HepG2 (cell line): ENCODE results near the gene MISP3. TPM values are rescaled to one million over a fixed set of nuclear protein-coding genes. Genes with fewer than 3 reads are reported as not detected.

Source experiments
- ARNT2 ChIP-seq: sonication (generic); formaldehyde crosslinking; IDR thresholded peaks from 2 replicates; pipeline ENCODE4 v1.8.0; 2022; ENCODE audit warnings: mild to moderate bottlenecking, low read depth, missing genetic modification reagents, moderate library complexity
- ATF7 ChIP-seq, 2 experiments: fragments of 450-650 bp in 1 of 2; sonication (generic) in 1 of 2; formaldehyde crosslinking in 1 of 2; IDR thresholded peaks; 2 replicates each; pipeline versions ENCODE4 v1.4.0 to v1.6.1; 2016 to 2020; ENCODE audit warnings: antibody characterized with exemption in 1 of 2, mild to moderate bottlenecking in 1 of 2, missing genetic modification reagents in 1 of 2
- CEBPG ChIP-seq: IDR thresholded peaks from 2 replicates; pipeline ENCODE4 v1.6.1; 2016
- GATA4 ChIP-seq: sonication (generic); IDR thresholded peaks from 2 replicates; pipeline ENCODE4 v1.6.1; 2016; ENCODE audit warnings: antibody characterized with exemption, low read depth, borderline replicate concordance
- HHEX ChIP-seq: IDR thresholded peaks from 2 replicates; pipeline ENCODE4 v1.6.1; 2016; ENCODE audit warnings: control low read depth
- KDM6A ChIP-seq: IDR thresholded peaks from 2 replicates; pipeline ENCODE4 v1.6.1; 2016; ENCODE audit warnings: low read depth
- KMT2A ChIP-seq: sonication (generic); formaldehyde crosslinking; IDR thresholded peaks from 2 replicates; pipeline ENCODE4 v1.4.0; 2020; ENCODE audit warnings: missing genetic modification reagents
- MED13 ChIP-seq: sonication (generic); formaldehyde crosslinking; IDR thresholded peaks from 2 replicates; pipeline ENCODE4 v1.5.0; 2020; ENCODE audit warnings: missing genetic modification reagents
- MLXIP ChIP-seq: sonication (generic); formaldehyde crosslinking; IDR thresholded peaks from 2 replicates; pipeline ENCODE4 v1.9.0; 2021; ENCODE audit warnings: missing genetic modification reagents, borderline replicate concordance
- NCOA2 ChIP-seq: sonication (generic); formaldehyde crosslinking; IDR thresholded peaks from 2 replicates; pipeline ENCODE4 v1.8.0; 2022; ENCODE audit warnings: inconsistent platforms
- NFE2 ChIP-seq: sonication (generic); formaldehyde crosslinking; IDR thresholded peaks from 2 replicates; pipeline ENCODE4 v1.4.0; 2020; ENCODE audit warnings: missing genetic modification reagents
- PAWR ChIP-seq: sonication (generic); formaldehyde crosslinking; IDR thresholded peaks from 2 replicates; pipeline ENCODE4 v1.4.0; 2020; ENCODE audit warnings: missing genetic modification reagents, mild to moderate bottlenecking, borderline replicate concordance
- PLSCR1 ChIP-seq: sonication (generic); formaldehyde crosslinking; IDR thresholded peaks from 2 replicates; pipeline ENCODE4 v1.5.0; 2020; ENCODE audit warnings: missing genetic modification reagents, mild to moderate bottlenecking, borderline replicate concordance
- POLR2A ChIP-seq, 2 experiments: IDR thresholded peaks; 2 replicates each; pipeline ENCODE4 v1.6.1; 2011; ENCODE audit warnings: low read depth in 2 of 2, low read length in 2 of 2, mild to moderate bottlenecking in 1 of 2, moderate library complexity in 1 of 2; ENCODE audit not compliant: insufficient read depth in 1 of 2
- RBM39 ChIP-seq: fragments of 200-400 bp; formaldehyde crosslinking; IDR thresholded peaks from one replicate; pipeline ENCODE4 v1.6.1; 2018; ENCODE audit warnings: antibody characterized with exemption, mild to moderate bottlenecking, low read depth, low read length; ENCODE audit not compliant: poor library complexity, severe bottlenecking
- SOX6 ChIP-seq, 2 experiments: fragments of 450-650 bp in 1 of 2; sonication (generic) in 1 of 2; formaldehyde crosslinking in 1 of 2; IDR thresholded peaks; 2 replicates each; pipeline versions ENCODE4 v1.4.0 to v1.6.1; 2017 to 2020; ENCODE audit warnings: antibody characterized with exemption in 1 of 2, mild to moderate bottlenecking in 1 of 2, missing genetic modification reagents in 1 of 2
- TBP ChIP-seq: sonication (generic); formaldehyde crosslinking; IDR thresholded peaks from 2 replicates; pipeline ENCODE4 v1.5.0; 2020; ENCODE audit warnings: missing genetic modification reagents
- TEAD3 ChIP-seq: optimal IDR thresholded peaks from 2 replicates; pipeline ENCODE3; 2016; ENCODE audit warnings: borderline replicate concordance
- ZC3H4 ChIP-seq: sonication (generic); formaldehyde crosslinking; IDR thresholded peaks from 2 replicates; pipeline ENCODE4 v1.4.0; 2020; ENCODE audit warnings: missing genetic modification reagents, borderline replicate concordance
- ZNF317 ChIP-seq: sonication (generic); formaldehyde crosslinking; IDR thresholded peaks from 2 replicates; pipeline ENCODE4 v1.5.0; 2020; ENCODE audit warnings: mild to moderate bottlenecking, missing genetic modification reagents
- ZNF343 ChIP-seq: sonication (generic); formaldehyde crosslinking; IDR thresholded peaks from 2 replicates; pipeline ENCODE4 v1.4.0; 2020; ENCODE audit warnings: mild to moderate bottlenecking, missing genetic modification reagents
- ZNF382 ChIP-seq: sonication (generic); formaldehyde crosslinking; IDR thresholded peaks from 2 replicates; pipeline ENCODE4 v1.5.0; 2020; ENCODE audit warnings: missing genetic modification reagents, mild to moderate bottlenecking, borderline replicate concordance
- polyA plus RNA-seq, 8 experiments: library from polyadenylated mRNA; depleted of rRNA in 3 of 8; stranded (reverse) in 7 of 8; unstranded in 1 of 8; fragments of >200 nt; fragmentation: Illumina TruSeq in 4 of 8; extraction: Trizol in 4 of 8; gene quantifications; 2 replicates each; pipeline versions ENCODE4 v1.2.1 to v1.2.3, GENCODE V29; 2011 to 2016; ENCODE audit warnings: low read depth in 4 of 8, missing spikeins in 1 of 8, mixed read lengths in 1 of 8; ENCODE audit not compliant: insufficient read depth in 1 of 8
- total RNA-seq, 5 experiments: library from RNA; depleted of rRNA; stranded (reverse); fragments of >200 nt; fragmentation: Illumina TruSeq; extraction: Trizol; gene quantifications; 2 replicates each; pipeline ENCODE4 v1.2.3, GENCODE V29; 2016; ENCODE audit warnings: low read depth in 1 of 5
- TF ChIP-seq, protein P1 (sequence below): sonication (generic); formaldehyde crosslinking; IDR thresholded peaks from 2 replicates; pipeline ENCODE4 v1.5.1; 2020; ENCODE audit warnings: missing genetic modification reagents, mild to moderate bottlenecking, borderline replicate concordance
- TF ChIP-seq, protein P2 (sequence below): sonication (generic); formaldehyde crosslinking; IDR thresholded peaks from 2 replicates; pipeline ENCODE4 v1.8.1; 2022; ENCODE audit warnings: mild to moderate bottlenecking, missing genetic modification reagents

MISP3 gene
- total and polyA plus RNA-seq, 2 of the 13 experiments (the other 11 are each of a cell fraction or from before 2014, with no cell fraction given) = 2.5 to 5.4 TPM

GRCh38 chr19:14080887-14081796, 8.6 kb downstream of the MISP3 start (continued):
- TF ChIP-seq MLXIP (CRISPR knock-in tag) = no peak
- TF ChIP-seq, protein P1, sequence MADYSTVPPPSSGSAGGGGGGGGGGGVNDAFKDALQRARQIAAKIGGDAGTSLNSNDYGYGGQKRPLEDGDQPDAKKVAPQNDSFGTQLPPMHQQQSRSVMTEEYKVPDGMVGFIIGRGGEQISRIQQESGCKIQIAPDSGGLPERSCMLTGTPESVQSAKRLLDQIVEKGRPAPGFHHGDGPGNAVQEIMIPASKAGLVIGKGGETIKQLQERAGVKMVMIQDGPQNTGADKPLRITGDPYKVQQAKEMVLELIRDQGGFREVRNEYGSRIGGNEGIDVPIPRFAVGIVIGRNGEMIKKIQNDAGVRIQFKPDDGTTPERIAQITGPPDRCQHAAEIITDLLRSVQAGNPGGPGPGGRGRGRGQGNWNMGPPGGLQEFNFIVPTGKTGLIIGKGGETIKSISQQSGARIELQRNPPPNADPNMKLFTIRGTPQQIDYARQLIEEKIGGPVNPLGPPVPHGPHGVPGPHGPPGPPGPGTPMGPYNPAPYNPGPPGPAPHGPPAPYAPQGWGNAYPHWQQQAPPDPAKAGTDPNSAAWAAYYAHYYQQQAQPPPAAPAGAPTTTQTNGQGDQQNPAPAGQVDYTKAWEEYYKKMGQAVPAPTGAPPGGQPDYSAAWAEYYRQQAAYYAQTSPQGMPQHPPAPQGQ (CRISPR knock-in tag) = no peak
- TF ChIP-seq HHEX = no peak
- TF ChIP-seq ZC3H4 (CRISPR knock-in tag) = no peak
- TF ChIP-seq NCOA2 (CRISPR knock-in tag) = no peak
- no peak for TF ChIP-seq TBP (CRISPR knock-in tag)
- no peak for TF ChIP-seq NFE2 (CRISPR knock-in tag)
- no peak for TF ChIP-seq SOX6 (IDR thresholded peaks at IDR 0.05)
- peak; percentile 44 for TF ChIP-seq SOX6 (CRISPR knock-in tag; IDR thresholded peaks at IDR 0.05)
- no peak for TF ChIP-seq MED13 (CRISPR knock-in tag)
- TF ChIP-seq RBM39 = no peak
- TF ChIP-seq, protein P2, sequence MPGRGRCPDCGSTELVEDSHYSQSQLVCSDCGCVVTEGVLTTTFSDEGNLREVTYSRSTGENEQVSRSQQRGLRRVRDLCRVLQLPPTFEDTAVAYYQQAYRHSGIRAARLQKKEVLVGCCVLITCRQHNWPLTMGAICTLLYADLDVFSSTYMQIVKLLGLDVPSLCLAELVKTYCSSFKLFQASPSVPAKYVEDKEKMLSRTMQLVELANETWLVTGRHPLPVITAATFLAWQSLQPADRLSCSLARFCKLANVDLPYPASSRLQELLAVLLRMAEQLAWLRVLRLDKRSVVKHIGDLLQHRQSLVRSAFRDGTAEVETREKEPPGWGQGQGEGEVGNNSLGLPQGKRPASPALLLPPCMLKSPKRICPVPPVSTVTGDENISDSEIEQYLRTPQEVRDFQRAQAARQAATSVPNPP (CRISPR knock-in tag) = no peak
- TF ChIP-seq PAWR (CRISPR knock-in tag) = no peak
- TF ChIP-seq TEAD3 (CRISPR knock-in tag) = peak; percentile 92
- 0 out of 2 replicates have a peak, but pooled peaks have one; percentile 43 for TF ChIP-seq ARNT2 (CRISPR knock-in tag)
- no peak for TF ChIP-seq ZNF382 (CRISPR knock-in tag)
- no peak for TF ChIP-seq ZNF343 (CRISPR knock-in tag)
- TF ChIP-seq PLSCR1 (CRISPR knock-in tag) = no peak
- peak; percentile 83 for TF ChIP-seq CEBPG (CRISPR knock-in tag)
- no peak for TF ChIP-seq ATF7 (IDR thresholded peaks at IDR 0.05)
- no peak; the same call in 1 of the 2 replicates for TF ChIP-seq ATF7 (CRISPR knock-in tag; IDR thresholded peaks at IDR 0.05)
- TF ChIP-seq GATA4 = no peak; the same call in 1 of the 2 replicates
- peak; percentile 66; the same call in 1 of the 2 replicates for TF ChIP-seq KMT2A (CRISPR knock-in tag)
- TF ChIP-seq ZNF317 (CRISPR knock-in tag) = no peak
- no peak for TF ChIP-seq KDM6A (CRISPR knock-in tag)
- TF ChIP-seq POLR2A (IDR thresholded peaks at IDR 0.05; ENCODE audit: insufficient read depth in 1 of 2, low read depth in 2 of 2, low read length in 2 of 2) = peak; percentile 82 to 87
